Peyer's patch (tissue), 4 donors: ENCODE data around the gene SEC14L3. TPM values are rescaled to one million over a fixed set of nuclear protein-coding genes. Genes with fewer than 3 reads are reported as not detected.

ENCODE experiments used
- DNase-seq, 3 donors: peaks; one replicate each; pipeline ENCODE4 v3.0.0-alpha.2; 2017 to 2019
- H3K27ac ChIP-seq, 4 donors: fragments of 200-600 bp; sonication (generic); one replicate each; pipeline ENCODE4 v1.5.1; 2016 to 2019
- H3K27me3 ChIP-seq, 2 donors: fragments of 200-600 bp; sonication (generic); one replicate each; pipeline ENCODE4 v1.5.1; 2019
- H3K36me3 ChIP-seq, 3 donors: fragments of 200-600 bp; sonication (generic); one replicate each; pipeline ENCODE4 v1.5.1; 2016 to 2019
- H3K4me1 ChIP-seq, 4 donors: fragments of 200-600 bp; sonication (generic); one replicate each; pipeline ENCODE4 v1.5.1; 2016 to 2019
- H3K4me3 ChIP-seq, 4 donors: fragments of 200-600 bp; sonication (generic); 1 replicate in 3 of 4; 2 replicates in 1 of 4; pipeline ENCODE4 v1.5.1; 2016 to 2019; ENCODE audit warnings: mild to moderate bottlenecking in 1 of 4
- H3K9me3 ChIP-seq, 4 donors: fragments of 200-600 bp; sonication (generic); one replicate each; pipeline ENCODE4 v1.5.1; 2016 to 2019; ENCODE audit warnings: mild to moderate bottlenecking in 1 of 4
- CTCF ChIP-seq, 6 experiments: fragments of 450-650 bp in 4 of 6; fragments of 200-600 bp in 2 of 6; sonication (generic) in 1 of 6; IDR thresholded peaks; one replicate each; pipeline ENCODE4 v1.5.1; 2017 to 2019; ENCODE audit warnings: antibody characterized with exemption in 6 of 6, mild to moderate bottlenecking in 3 of 6, moderate library complexity in 1 of 6
- POLR2A ChIP-seq, 2 donors: fragments of 450-650 bp; IDR thresholded peaks; one replicate each; pipeline ENCODE4 v1.5.1; 2017; ENCODE audit warnings: antibody characterized with exemption in 2 of 2, mild to moderate bottlenecking in 2 of 2, moderate library complexity in 2 of 2
- total RNA-seq, 4 donors: library from RNA; depleted of rRNA; stranded (reverse); fragments of >200 nt; gene quantifications; one replicate each; pipeline ENCODE4 v1.1.0, GENCODE V29; 2016

Gene SEC14L3
- total RNA-seq, 4 donors from 2014 or later, result not detected

DNA sequence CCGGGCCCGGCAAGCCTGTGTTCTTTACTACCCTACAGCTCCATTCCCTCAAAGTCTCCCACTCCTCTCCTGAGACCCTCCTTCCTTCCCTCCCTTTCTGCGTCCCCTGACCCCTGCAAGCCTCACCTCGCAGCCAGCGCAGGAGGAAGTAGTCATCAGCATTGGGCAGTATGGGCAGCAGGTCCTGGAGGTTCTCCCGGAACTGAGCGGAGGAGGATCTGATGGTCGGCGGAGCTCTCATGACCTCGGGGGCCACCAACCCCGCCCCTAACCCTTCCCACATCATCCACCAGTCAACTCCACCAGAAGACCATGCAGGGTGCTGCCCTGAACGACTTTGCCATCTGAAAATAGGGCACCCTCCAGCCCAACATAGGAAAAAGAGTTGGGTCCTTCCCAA, 31.7 kb upstream of the SEC14L3 start:
- H3K4me1 ChIP-seq, result peaks cover 0 to 7% (median 0%) of the 10 kb centered on the region in 4 donors
- H3K4me3 ChIP-seq, result no peak overlapping the region
- no peaks in the 10 kb centered on the region for H3K9me3 ChIP-seq
- no peak for DNase-seq
- TF ChIP-seq CTCF (IDR thresholded peaks at IDR 0.05) (no peak), POLR2A (IDR thresholded peaks at IDR 0.05) (no peak)
- H3K27me3 ChIP-seq, result peaks cover 0 to 6% of the 10 kb centered on the region in 2 donors
- no peak overlapping the region for H3K27ac ChIP-seq
- no peaks in the 10 kb centered on the region for H3K36me3 ChIP-seq

GRCh38 chr22:30502911-30503310, 31.1 kb upstream of the SEC14L3 start:
- no peaks in the 10 kb centered on the region for H3K36me3 ChIP-seq
- no peak for DNase-seq
- no peak for TF ChIP-seq POLR2A (IDR thresholded peaks at IDR 0.05)
- no peak for TF ChIP-seq CTCF (IDR thresholded peaks at IDR 0.05)
- no peak overlapping the region for H3K4me3 ChIP-seq
- H3K27me3 ChIP-seq, result peaks cover 0 to 6% of the 10 kb centered on the region in 2 donors
- H3K9me3 ChIP-seq, result no peaks in the 10 kb centered on the region
- H3K27ac ChIP-seq, result no peak overlapping the region
- peaks cover 0 to 7% (median 0%) of the 10 kb centered on the region in 4 donors for H3K4me1 ChIP-seq

DNA sequence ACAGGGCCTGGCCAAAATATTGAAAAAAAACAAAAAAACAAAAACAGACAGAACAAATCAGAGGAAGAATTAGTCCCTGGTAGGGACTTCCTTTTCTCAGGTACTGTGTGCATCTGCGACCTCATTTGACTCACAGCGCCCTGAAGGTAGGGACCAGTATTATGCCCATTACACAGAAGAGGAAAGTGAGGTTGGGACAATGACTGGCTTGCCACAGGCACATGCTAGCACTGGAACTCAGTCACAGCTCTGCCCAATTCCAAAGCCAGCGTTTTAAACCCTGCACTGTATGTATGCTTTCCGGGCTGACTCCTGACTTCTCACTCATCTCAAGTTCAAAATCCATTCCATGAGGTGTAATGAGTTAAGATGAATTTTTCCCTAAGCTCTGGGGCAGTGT, 30.3 kb upstream of the SEC14L3 start:
- TF ChIP-seq POLR2A (IDR thresholded peaks at IDR 0.05), result no peak
- TF ChIP-seq CTCF (IDR thresholded peaks at IDR 0.05), result no peak
- Histone ChIP-seq H3K27ac (no peak overlapping the region), H3K9me3 (no peaks in the 10 kb centered on the region), H3K27me3 (peaks cover 0 to 6% of the 10 kb centered on the region in 2 donors), H3K4me3 (no peak overlapping the region), H3K36me3 (no peaks in the 10 kb centered on the region), H3K4me1 (peaks cover 0 to 7% (median 0%) of the 10 kb centered on the region in 4 donors)
- no peak for DNase-seq

DNA sequence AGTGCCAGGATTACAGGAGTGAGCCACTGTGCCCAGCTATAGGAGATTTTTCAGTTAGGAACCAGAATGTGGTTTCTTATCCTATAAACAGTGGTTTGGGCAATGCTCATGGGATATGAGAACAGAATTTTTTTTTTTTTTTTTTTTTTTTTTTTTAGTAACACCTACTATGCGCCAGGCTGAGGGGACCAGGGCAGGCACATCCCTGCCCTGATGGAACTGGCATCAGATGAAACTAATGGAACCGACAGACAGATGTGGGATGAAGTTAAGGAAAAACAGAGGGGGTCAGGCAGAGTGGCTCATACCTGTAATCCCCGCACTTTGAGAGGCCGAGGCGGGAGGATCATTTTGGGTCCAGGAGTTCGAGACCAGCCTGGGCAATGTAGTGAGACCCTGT, 28.8 kb upstream of the SEC14L3 start:
- Histone ChIP-seq H3K27me3 (peaks cover 0 to 5% of the 10 kb centered on the region in 2 donors), H3K4me3 (no peak overlapping the region), H3K9me3 (no peaks in the 10 kb centered on the region), H3K27ac (no peak overlapping the region), H3K4me1 (peaks cover 0 to 6% (median 0%) of the 10 kb centered on the region in 4 donors), H3K36me3 (no peaks in the 10 kb centered on the region)
- DNase-seq, result no peak
- TF ChIP-seq CTCF (IDR thresholded peaks at IDR 0.05) (no peak), POLR2A (IDR thresholded peaks at IDR 0.05) (no peak)

GRCh38 chr22:30497466-30498150, 25.8 kb upstream of the SEC14L3 start:
- no peaks in the 10 kb centered on the region for H3K4me1 ChIP-seq
- H3K9me3 ChIP-seq, result no peaks in the 10 kb centered on the region
- H3K27me3 ChIP-seq, result no peaks in the 10 kb centered on the region
- DNase-seq, result no peak
- TF ChIP-seq POLR2A (IDR thresholded peaks at IDR 0.05) (no peak), CTCF (IDR thresholded peaks at IDR 0.05) (no peak)
- no peak overlapping the region for H3K27ac ChIP-seq
- no peak overlapping the region for H3K4me3 ChIP-seq
- H3K36me3 ChIP-seq, result no peaks in the 10 kb centered on the region
